Caco-2 (cell line): ENCODE results near the gene EFNA1. TPM values are rescaled to one million over a fixed set of nuclear protein-coding genes. Genes with fewer than 3 reads are reported as not detected.

Experiments
- BruUV-seq: library from RNA; stranded (reverse); fragments of 400-500 nt; replicated peaks from 2 replicates; lab custom pipeline; 2021; lab: Mats Ljungman, UMichigan
- CTCF ChIA-PET: fragments of 300-600 bp; sonication (Branson Sonifier 250); formaldehyde crosslinking; loops from one replicate; lab custom pipeline; 2022; ENCODE audit warnings: antibody characterized with exemption; lab: Charles Lee
- POLR2A ChIA-PET: fragments of 300-600 bp; sonication (Branson Sonifier 250); formaldehyde crosslinking; loops from one replicate; lab custom pipeline; 2022; ENCODE audit warnings: antibody characterized with exemption; lab: Charles Lee
- DNase-seq, 2 experiments: peaks; one replicate each; pipeline versions ENCODE4 v3.0.0 to v3.0.0-alpha.2; 2020 to 2022
- H3K27me3 ChIP-seq: replicated peaks from 2 replicates; pipeline ENCODE4 v1.6.0; 2011; ENCODE audit warnings: low read length; ENCODE audit not compliant: control insufficient read depth, insufficient read depth
- H3K36me3 ChIP-seq: 2 replicates; pipeline ENCODE4 v1.5.1; 2011; ENCODE audit warnings: low read length; ENCODE audit not compliant: control insufficient read depth, insufficient read depth
- H3K4me1 ChIP-seq: fragments of 250-450 bp; sonication (Bioruptor Pico); 2 replicates; pipeline ENCODE4 v1.5.1; 2020; ENCODE audit warnings: mild to moderate bottlenecking
- H3K4me3 ChIP-seq: 2 replicates; pipeline ENCODE4 v1.5.1; 2011; ENCODE audit warnings: low read depth, mild to moderate bottlenecking, control low read depth, low read length
- H3K9me3 ChIP-seq: fragments of 250-450 bp; sonication (Bioruptor Pico); 2 replicates; pipeline ENCODE4 v1.5.1; 2020; ENCODE audit warnings: mild to moderate bottlenecking, moderate library complexity
- H3K27ac Mint-ChIP-seq: one replicate; pipeline ENCODE4 v1.8.0; 2022; ENCODE audit warnings: mixed read lengths; ENCODE audit not compliant: unreplicated experiment
- H3K27me3 Mint-ChIP-seq: one replicate; pipeline ENCODE4 v1.8.0; 2022; ENCODE audit warnings: mixed read lengths; ENCODE audit not compliant: insufficient read depth, unreplicated experiment
- H3K36me3 Mint-ChIP-seq: one replicate; pipeline ENCODE4 v1.8.0; 2022; ENCODE audit warnings: mild to moderate bottlenecking, mixed read lengths; ENCODE audit not compliant: insufficient read depth, unreplicated experiment
- H3K4me1 Mint-ChIP-seq: one replicate; pipeline ENCODE4 v1.8.0; 2022; ENCODE audit warnings: low read depth, mixed read lengths; ENCODE audit not compliant: unreplicated experiment
- H3K4me3 Mint-ChIP-seq: one replicate; pipeline ENCODE4 v1.8.0; 2022; ENCODE audit warnings: mild to moderate bottlenecking, moderate library complexity, mixed read lengths; ENCODE audit not compliant: unreplicated experiment
- H3K9me3 Mint-ChIP-seq: one replicate; pipeline ENCODE4 v1.8.0; 2022; ENCODE audit warnings: mixed read lengths; ENCODE audit not compliant: unreplicated experiment
- intact Hi-C: fragments of 100-400 bp; cut with micrococcal nuclease; formaldehyde crosslinking; loops from one replicate; pipeline ENCODE4 v1.10.0; 2022; ENCODE audit not compliant: unreplicated experiment
- total RNA-seq: library from RNA; stranded (reverse); gene quantifications from 2 replicates; pipeline ENCODE4 v1.2.3, GENCODE V29; 2022
- TF ChIP-seq, protein P1 (sequence below), 2 experiments: fragments of 200-600 bp in 1 of 2; IDR thresholded peaks; 1 replicate in 1 of 2; 2 replicates in 1 of 2; pipeline versions ENCODE4 v1.5.1 to v1.8.0; 2011 to 2022; ENCODE audit warnings: antibody characterized with exemption in 1 of 2, control low read depth in 1 of 2, inconsistent platforms in 1 of 2, low read depth in 1 of 2, low read length in 1 of 2, mild to moderate bottlenecking in 1 of 2, moderate library complexity in 1 of 2; ENCODE audit not compliant: insufficient read depth in 1 of 2, severe bottlenecking in 1 of 2, unreplicated experiment in 1 of 2

Gene EFNA1
- total RNA-seq, 1 experiment from 2014 or later, result 47.9 TPM

DNA sequence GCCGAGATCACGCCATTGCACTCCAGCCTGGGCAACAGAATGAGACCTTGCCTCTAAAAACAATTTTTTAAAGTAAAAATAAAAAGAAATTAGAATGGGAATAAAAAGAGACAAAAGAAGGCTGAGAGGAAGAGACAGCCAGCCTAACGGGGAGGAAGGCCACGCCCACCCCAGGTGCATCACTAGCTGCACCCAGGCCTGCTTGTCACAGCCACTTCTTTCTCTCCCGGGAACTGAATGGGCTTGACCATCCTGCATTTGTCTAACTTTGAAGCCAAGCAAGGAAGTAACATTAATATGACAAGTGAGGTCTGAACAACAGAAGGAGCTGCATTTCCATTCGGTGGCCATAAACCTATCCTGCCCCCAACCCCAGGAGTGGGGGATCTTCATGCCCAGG lies 20.8 kb upstream of the EFNA1 start:
- H3K36me3 Mint-ChIP-seq, result no peaks in the 10 kb centered on the region
- CTCF ChIA-PET, result interaction anchor here (0.6 kb wide), 1 partner anchor 8 kb away, joined by 3 read pairs; no protein-coding TSS in a partner anchor

GRCh38 chr1:155107309-155108264 lies 20.1 kb upstream of the EFNA1 start:
- TSS peak; percentile 54 for BruUV-seq
- H3K27me3 ChIP-seq, result no peaks in the 10 kb centered on the region
- H3K27ac Mint-ChIP-seq, result no peak overlapping the region
- H3K36me3 Mint-ChIP-seq, result no peaks in the 10 kb centered on the region
- H3K36me3 ChIP-seq, result no peaks in the 10 kb centered on the region
- DNase-seq, result peak; percentile 68 to 77
- peaks cover 10% of the 10 kb centered on the region for H3K4me1 Mint-ChIP-seq
- ChIA-PET POLR2A (no interaction called here), CTCF (interaction anchor here (0.6 to 1.3 kb wide), 2 partner anchors 8 to 17 kb away, joined by 3 read pairs; no protein-coding TSS in a partner anchor)
- no peaks in the 10 kb centered on the region for H3K9me3 ChIP-seq
- no peak overlapping the region for H3K4me3 Mint-ChIP-seq
- H3K27me3 Mint-ChIP-seq, result no peaks in the 10 kb centered on the region
- H3K9me3 Mint-ChIP-seq, result no peaks in the 10 kb centered on the region
- TF ChIP-seq, protein P1, sequence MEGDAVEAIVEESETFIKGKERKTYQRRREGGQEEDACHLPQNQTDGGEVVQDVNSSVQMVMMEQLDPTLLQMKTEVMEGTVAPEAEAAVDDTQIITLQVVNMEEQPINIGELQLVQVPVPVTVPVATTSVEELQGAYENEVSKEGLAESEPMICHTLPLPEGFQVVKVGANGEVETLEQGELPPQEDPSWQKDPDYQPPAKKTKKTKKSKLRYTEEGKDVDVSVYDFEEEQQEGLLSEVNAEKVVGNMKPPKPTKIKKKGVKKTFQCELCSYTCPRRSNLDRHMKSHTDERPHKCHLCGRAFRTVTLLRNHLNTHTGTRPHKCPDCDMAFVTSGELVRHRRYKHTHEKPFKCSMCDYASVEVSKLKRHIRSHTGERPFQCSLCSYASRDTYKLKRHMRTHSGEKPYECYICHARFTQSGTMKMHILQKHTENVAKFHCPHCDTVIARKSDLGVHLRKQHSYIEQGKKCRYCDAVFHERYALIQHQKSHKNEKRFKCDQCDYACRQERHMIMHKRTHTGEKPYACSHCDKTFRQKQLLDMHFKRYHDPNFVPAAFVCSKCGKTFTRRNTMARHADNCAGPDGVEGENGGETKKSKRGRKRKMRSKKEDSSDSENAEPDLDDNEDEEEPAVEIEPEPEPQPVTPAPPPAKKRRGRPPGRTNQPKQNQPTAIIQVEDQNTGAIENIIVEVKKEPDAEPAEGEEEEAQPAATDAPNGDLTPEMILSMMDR (IDR thresholded peaks at IDR 0.05; ENCODE audit: insufficient read depth in 1 of 2, low read depth in 1 of 2, low read length in 1 of 2, severe bottlenecking in 1 of 2, unreplicated experiment in 1 of 2), result no peak
- peaks cover 28% of the 10 kb centered on the region for H3K4me1 ChIP-seq
- intact Hi-C loops, result loop anchor here (1.0 to 10.0 kb wide), 2 partner anchors 19 to 833 kb away; partner anchors contain the start of gene HAX1
- H3K4me3 ChIP-seq, result no peak overlapping the region

More for the DNA sequence above, 20.8 kb upstream of the EFNA1 start:
- POLR2A ChIA-PET, result no interaction called here
- Mint-ChIP-seq H3K4me3 (no peak overlapping the region), H3K27me3 (no peaks in the 10 kb centered on the region), H3K9me3 (no peaks in the 10 kb centered on the region), H3K27ac (no peak overlapping the region), H3K4me1 (peaks cover 10% of the 10 kb centered on the region)
- DNase-seq, result no peak
- Histone ChIP-seq H3K9me3 (no peaks in the 10 kb centered on the region), H3K27me3 (no peaks in the 10 kb centered on the region), H3K36me3 (no peaks in the 10 kb centered on the region), H3K4me1 (peaks cover 28% of the 10 kb centered on the region), H3K4me3 (no peak overlapping the region)
- BruUV-seq, result TSS peak; percentile 95
- TF ChIP-seq, protein P1 (IDR thresholded peaks at IDR 0.05; ENCODE audit: insufficient read depth in 1 of 2, low read depth in 1 of 2, low read length in 1 of 2, severe bottlenecking in 1 of 2, unreplicated experiment in 1 of 2), result no peak
- intact Hi-C loops, result loop anchor here (1.0 to 10.0 kb wide), 2 partner anchors 19 to 832 kb away; partner anchors contain the start of gene HAX1

GRCh38 chr1:155108296-155108695 lies 19.4 kb upstream of the EFNA1 start:
- no peaks in the 10 kb centered on the region for H3K27me3 Mint-ChIP-seq
- no peaks in the 10 kb centered on the region for H3K36me3 ChIP-seq
- TF ChIP-seq, protein P1 (IDR thresholded peaks at IDR 0.05; ENCODE audit: insufficient read depth in 1 of 2, low read depth in 1 of 2, low read length in 1 of 2, severe bottlenecking in 1 of 2, unreplicated experiment in 1 of 2), result no peak
- H3K4me3 Mint-ChIP-seq, result no peak overlapping the region
- H3K4me1 ChIP-seq, result peaks cover 28% of the 10 kb centered on the region
- no peak overlapping the region for H3K4me3 ChIP-seq
- BruUV-seq, result no TSS peak
- intact Hi-C loops, result loop anchor here (10.0 kb wide), 1 partner anchor 833 kb away; the partner anchor contains the start of gene HAX1
- no peaks in the 10 kb centered on the region for H3K9me3 ChIP-seq
- peaks cover 10% of the 10 kb centered on the region for H3K4me1 Mint-ChIP-seq
- no peaks in the 10 kb centered on the region for H3K27me3 ChIP-seq
- POLR2A ChIA-PET, result no interaction called here
- no peaks in the 10 kb centered on the region for H3K36me3 Mint-ChIP-seq
- no peak for DNase-seq
- no peak overlapping the region for H3K27ac Mint-ChIP-seq
- H3K9me3 Mint-ChIP-seq, result no peaks in the 10 kb centered on the region
- CTCF ChIA-PET, result interaction anchor here (1.3 kb wide), 1 partner anchor 17 kb away, joined by 3 read pairs; no protein-coding TSS in a partner anchor
